Thyroid gland (tissue), 4 donors: Measurements from ENCODE around the gene NUDT16L1.

ENCODE experiments used
- CTCF ChIP-seq, 6 experiments: fragments of 200-600 bp in 3 of 6; fragments of 450-650 bp in 3 of 6; sonication (generic) in 3 of 6; IDR thresholded peaks; one replicate each; pipeline ENCODE4 v1.5.1; 2016 to 2019; ENCODE audit warnings: antibody characterized with exemption in 6 of 6, mild to moderate bottlenecking in 2 of 6, inconsistent platforms in 1 of 6, moderate library complexity in 1 of 6
- POLR2A ChIP-seq, 2 donors: fragments of 450-650 bp; IDR thresholded peaks; one replicate each; pipeline ENCODE4 v1.6.1; 2017; ENCODE audit warnings: antibody characterized with exemption in 2 of 2, mild to moderate bottlenecking in 2 of 2, moderate library complexity in 1 of 2

DNA sequence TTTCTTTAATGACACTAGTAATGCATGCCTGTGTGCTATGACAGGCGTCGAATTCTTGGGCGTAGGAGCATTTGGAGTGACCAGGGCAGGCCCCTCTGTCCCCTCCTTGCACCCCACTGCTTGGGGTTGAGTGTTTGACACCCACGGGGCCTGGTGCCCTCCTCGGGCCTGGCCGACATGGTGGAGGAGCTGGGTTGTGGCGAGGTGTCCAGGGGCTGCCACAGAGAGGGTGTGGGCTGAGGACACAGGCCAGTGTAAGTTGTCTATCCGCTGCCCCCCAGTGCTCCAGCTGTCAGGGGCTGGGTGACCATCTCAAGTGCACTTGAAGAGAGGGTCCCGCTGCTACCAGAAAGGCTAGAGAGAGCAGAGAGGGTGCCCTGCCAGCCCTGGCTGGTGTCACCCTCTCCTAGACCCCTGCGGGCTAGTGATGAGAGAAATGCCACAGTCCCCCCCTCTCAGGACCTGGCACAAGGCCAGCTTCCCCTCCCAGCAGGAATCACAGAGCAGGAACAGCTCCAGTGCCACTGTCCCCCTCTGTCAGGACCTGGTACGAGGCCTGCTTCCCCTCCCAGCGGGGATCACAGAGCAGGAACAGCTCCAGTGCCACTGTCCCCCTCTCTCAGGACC, 38.3 kb upstream of the NUDT16L1 start:
- TF ChIP-seq CTCF (IDR thresholded peaks at IDR 0.05) = no peak
- TF ChIP-seq POLR2A (IDR thresholded peaks at IDR 0.05) = no peak
